ENCODE results near the gene MRPL40.

GRCh38 chr22:19412923-19413322 lies 19.4 kb upstream of the MRPL40 start:
- TF ChIP-seq ZNF709 (CRISPR knock-in tag; IDR thresholded peaks at IDR 0.05) (no peak), NR3C1 (CRISPR knock-in tag; IDR thresholded peaks at IDR 0.05) (no peak), GLI4 (CRISPR knock-in tag; IDR thresholded peaks at IDR 0.05; ENCODE audit: borderline replicate concordance) (no peak), JUN (CRISPR knock-in tag; IDR thresholded peaks at IDR 0.05) (no peak), ZFYVE20 (CRISPR knock-in tag; IDR thresholded peaks at IDR 0.05; ENCODE audit: borderline replicate concordance, low read depth) (no peak), SNAPC5 (CRISPR knock-in tag; IDR thresholded peaks at IDR 0.05; ENCODE audit: borderline replicate concordance) (no peak), RAD21 (CRISPR knock-in tag; IDR thresholded peaks at IDR 0.05) (no peak), SYNCRIP (IDR thresholded peaks at IDR 0.05; ENCODE audit: insufficient read depth, low read depth, low read length) (no peak), ADNP (CRISPR knock-in tag; IDR thresholded peaks at IDR 0.05) (no peak), CTCF (CRISPR knock-in tag; IDR thresholded peaks at IDR 0.05) (no peak), CAMTA2 (CRISPR knock-in tag; IDR thresholded peaks at IDR 0.05; ENCODE audit: borderline replicate concordance) (no peak), ZSCAN9 (CRISPR knock-in tag; IDR thresholded peaks at IDR 0.05; ENCODE audit: borderline replicate concordance) (no peak), SUZ12 (IDR thresholded peaks at IDR 0.05; ENCODE audit: low read depth, low read length) (no peak)
